Hematopoietic multipotent progenitor cell (in vitro differentiated cells): ENCODE results near the gene MAGEB1. TPM values are rescaled to one million over a fixed set of nuclear protein-coding genes. Genes with fewer than 3 reads are reported as not detected.

ENCODE experiments used
- DNase-seq, 3 donors: peaks; one replicate each; pipeline ENCODE4 v3.0.0-alpha.2; 2011 to 2015; ENCODE audit warnings: low read depth in 2 of 3, low spot score in 2 of 3
- total RNA-seq: library from RNA; depleted of rRNA; stranded (reverse); fragments of >200 nt; gene quantifications from one replicate; pipeline ENCODE4 v1.2.3, GENCODE V29; 2012

Gene MAGEB1
- total RNA-seq = not detected

- no peak for DNase-seq
These were observed at the start of gene MAGEB1 for GRCh38 chrX:30246769-30247489. TSS of gene MAGEB1 (plus strand) at chrX:30247146. CDS start at chrX:30250494, 3,348 bp downstream.

- no peak for DNase-seq
These were observed 34.8 kb upstream of the MAGEB1 start for GRCh38 chrX:30212172-30212571.

- no peak for DNase-seq
These were observed 31.5 kb upstream of the MAGEB1 start, which contains the start of gene MAGEB2 for GRCh38 chrX:30215357-30215843. TSS of gene MAGEB2 (plus strand) at chrX:30215563. CDS start at chrX:30218581, 3,018 bp downstream.

- peak in 2 of 3 donors; percentile 0 to 3 for DNase-seq
These were observed 29.5 kb upstream of the MAGEB1 start for GRCh38 chrX:30217465-30217864.

- DNase-seq = no peak
These were observed 27.6 kb upstream of the MAGEB1 start for GRCh38 chrX:30219372-30219771.

- no peak for DNase-seq
These were observed 26.3 kb upstream of the MAGEB1 start for GRCh38 chrX:30220661-30221060.

- DNase-seq = no peak
These were observed 22.4 kb upstream of the MAGEB1 start for GRCh38 chrX:30224536-30224935.

GRCh38 chrX:30228526-30228925 lies 18.4 kb upstream of the MAGEB1 start:
- no peak for DNase-seq

GRCh38 chrX:30230395-30230794 lies 16.6 kb upstream of the MAGEB1 start, which contains the start of gene MAGEB3:
TSS of gene MAGEB3 (plus strand) at chrX:30230657. CDS start at chrX:30235925, 5,268 bp downstream.
- no peak for DNase-seq

- no peak for DNase-seq
These were observed 5.1 kb upstream of the MAGEB1 start, which contains the start of gene MAGEB4 for GRCh38 chrX:30241724-30242415. TSS of gene MAGEB4 (plus strand) at chrX:30242000. CDS start at chrX:30242136, 136 bp downstream.

GRCh38 chrX:30248854-30249253 lies 1.9 kb downstream of the MAGEB1 start:
- no peak for DNase-seq

GRCh38 chrX:30253257-30253656 lies 6.3 kb downstream of the MAGEB1 start:
- no peak for DNase-seq

- no peak for DNase-seq
These were observed 13.0 kb downstream of the MAGEB1 start for GRCh38 chrX:30259927-30260326.

- no peak for DNase-seq
These were observed 14.1 kb downstream of the MAGEB1 start for GRCh38 chrX:30261012-30261411.

- DNase-seq = no peak
These were observed 15.8 kb downstream of the MAGEB1 start for GRCh38 chrX:30262763-30263162.

GRCh38 chrX:30270639-30271038 lies 23.7 kb downstream of the MAGEB1 start:
- no peak for DNase-seq

- no peak for DNase-seq
These were observed 28.6 kb downstream of the MAGEB1 start for GRCh38 chrX:30275498-30275897.

- no peak for DNase-seq
These were observed 31.4 kb downstream of the MAGEB1 start for GRCh38 chrX:30278365-30278764.

- no peak for DNase-seq
These were observed 33.5 kb downstream of the MAGEB1 start for GRCh38 chrX:30280428-30280827.

GRCh38 chrX:30282527-30282926 lies 35.6 kb downstream of the MAGEB1 start:
- no peak for DNase-seq

- DNase-seq = peak in 2 of 3 donors; percentile 41 to 50
These were observed 36.7 kb downstream of the MAGEB1 start for GRCh38 chrX:30283456-30284200.
